HEK293 (cell line): ENCODE results near the gene DNA2.
"Not testable (repeated sequence)": the region's sequence is repeated elsewhere in the genome, so short reads cannot be mapped to it uniquely, and the experiment has no call there.

Experiments
- CTCF ChIA-PET: fragments of 350-600 bp; formaldehyde crosslinking; extraction: SDS; loops from one replicate; lab custom pipeline; 2021; ENCODE audit warnings: antibody characterized with exemption; lab: Yijun Ruan, JAX
- POLR2A ChIA-PET: fragments of 300-600 bp; formaldehyde crosslinking; extraction: SDS; loops from one replicate; lab custom pipeline; 2020; ENCODE audit warnings: antibody characterized with exemption, inconsistent platforms; lab: Yijun Ruan, JAX
- H3K27ac ChIP-seq: fragments of 200-500 bp; sonication (Bioruptor generic); 2 replicates; pipeline ENCODE4 v1.5.1; 2014; ENCODE audit warnings: low read depth, low read length, control low read depth, inconsistent platforms; ENCODE audit errors: extremely low read depth
- H3K36me3 ChIP-seq, 2 experiments: fragments of 200-500 bp in 1 of 2; sonication (Bioruptor generic) in 1 of 2; 1 replicate in 1 of 2; 2 replicates in 1 of 2; pipeline ENCODE4 v1.5.1; 2014 to 2017; ENCODE audit warnings: inconsistent platforms in 2 of 2, low read length in 2 of 2; ENCODE audit not compliant: control insufficient read depth in 2 of 2, insufficient read depth in 1 of 2
- H3K4me1 ChIP-seq: fragments of 200-500 bp; sonication (Bioruptor generic); 2 replicates; pipeline ENCODE4 v1.5.1; 2014; ENCODE audit warnings: mild to moderate bottlenecking, low read length, inconsistent platforms; ENCODE audit not compliant: control insufficient read depth, insufficient read depth
- H3K4me3 ChIP-seq: 2 replicates; pipeline ENCODE4 v1.5.1; 2011; ENCODE audit warnings: low read depth, mild to moderate bottlenecking, control low read depth, low read length, moderate library complexity
- H3K9me3 ChIP-seq: fragments of 200-500 bp; sonication (Bioruptor generic); 2 replicates; pipeline ENCODE4 v1.5.1; 2014; ENCODE audit warnings: low read depth, low read length, inconsistent platforms; ENCODE audit not compliant: control insufficient read depth, insufficient read depth
- REST ChIP-seq: fragments of 450-650 bp; formaldehyde crosslinking; IDR thresholded peaks from 2 replicates; pipeline ENCODE4 v1.5.1; 2016; ENCODE audit warnings: missing biosample characterization, missing genetic modification characterization
- SP2 ChIP-seq: fragments of 450-650 bp; formaldehyde crosslinking; IDR thresholded peaks from 2 replicates; pipeline ENCODE4 v1.5.1; 2016; ENCODE audit warnings: missing biosample characterization, missing genetic modification characterization
- SP7 ChIP-seq: fragments of 450-650 bp; formaldehyde crosslinking; IDR thresholded peaks from 2 replicates; pipeline ENCODE4 v1.5.1; 2016; ENCODE audit warnings: missing biosample characterization, missing genetic modification characterization
- ZNF140 ChIP-seq: fragments of 450-650 bp; formaldehyde crosslinking; IDR thresholded peaks from 2 replicates; pipeline ENCODE4 v1.5.1; 2016; ENCODE audit warnings: missing biosample characterization, missing genetic modification characterization
- ZNF311 ChIP-seq: fragments of 450-650 bp; formaldehyde crosslinking; IDR thresholded peaks from 2 replicates; pipeline ENCODE4 v1.5.1; 2017; ENCODE audit warnings: missing biosample characterization, missing genetic modification characterization, borderline replicate concordance
- ZNF335 ChIP-seq: fragments of 450-650 bp; formaldehyde crosslinking; conservative IDR thresholded peaks from 2 replicates; pipeline ENCODE4 v1.5.1; 2016; ENCODE audit warnings: missing biosample characterization, missing genetic modification characterization
- ZNF341 ChIP-seq: fragments of 450-650 bp; formaldehyde crosslinking; IDR thresholded peaks from 2 replicates; pipeline ENCODE4; 2016; ENCODE audit warnings: low read depth, missing biosample characterization, missing genetic modification characterization
- ZNF391 ChIP-seq: fragments of 450-650 bp; formaldehyde crosslinking; IDR thresholded peaks from 2 replicates; pipeline ENCODE4 v1.5.1; 2016; ENCODE audit warnings: low read depth, missing biosample characterization, missing genetic modification characterization, borderline replicate concordance
- ZNF426 ChIP-seq: fragments of 450-650 bp; formaldehyde crosslinking; IDR thresholded peaks from 2 replicates; pipeline ENCODE4 v1.5.1; 2017; ENCODE audit warnings: missing biosample characterization, missing genetic modification characterization, mild to moderate bottlenecking, inconsistent platforms, moderate library complexity
- ZNF433 ChIP-seq: fragments of 450-650 bp; formaldehyde crosslinking; IDR thresholded peaks from 2 replicates; pipeline ENCODE4 v1.5.1; 2016; ENCODE audit warnings: missing biosample characterization, missing genetic modification characterization, low read depth
- ZNF529 ChIP-seq: fragments of 450-650 bp; formaldehyde crosslinking; IDR thresholded peaks from 2 replicates; pipeline ENCODE4 v1.5.1; 2017; ENCODE audit warnings: missing genetic modification characterization, missing biosample characterization; ENCODE audit not compliant: insufficient replicate concordance
- ZNF555 ChIP-seq: fragments of 450-650 bp; formaldehyde crosslinking; conservative IDR thresholded peaks from 2 replicates; pipeline ENCODE4 v1.5.1; 2017; ENCODE audit warnings: missing biosample characterization, mild to moderate bottlenecking, missing genetic modification characterization, inconsistent platforms
- ZNF623 ChIP-seq: fragments of 450-650 bp; formaldehyde crosslinking; IDR thresholded peaks from 2 replicates; pipeline ENCODE4 v1.5.1; 2016; ENCODE audit warnings: missing biosample characterization, missing genetic modification characterization
- ZNF664 ChIP-seq: fragments of 450-650 bp; formaldehyde crosslinking; IDR thresholded peaks from 2 replicates; pipeline ENCODE4 v1.5.1; 2016; ENCODE audit warnings: missing biosample characterization, missing genetic modification characterization
- TF ChIP-seq, protein P1 (sequence below): fragments of 450-650 bp; formaldehyde crosslinking; IDR thresholded peaks from 2 replicates; pipeline ENCODE4 v1.5.1; 2016; ENCODE audit warnings: missing biosample characterization, missing genetic modification characterization, borderline replicate concordance
- TF ChIP-seq, protein P2 (sequence below): fragments of 450-650 bp; formaldehyde crosslinking; IDR thresholded peaks from 2 replicates; pipeline ENCODE4 v1.5.1; 2016; ENCODE audit warnings: missing biosample characterization, missing genetic modification characterization
- TF ChIP-seq, protein P3 (sequence below): fragments of 450-650 bp; formaldehyde crosslinking; IDR thresholded peaks from 2 replicates; pipeline ENCODE4 v1.5.1; 2016; ENCODE audit warnings: missing biosample characterization, missing genetic modification characterization
- TF ChIP-seq, protein P4 (sequence below): IDR thresholded peaks from 2 replicates; pipeline ENCODE4 v1.6.1; 2011; ENCODE audit warnings: mild to moderate bottlenecking, low read depth, low read length, borderline replicate concordance
- TF ChIP-seq, protein P5 (sequence below): fragments of 450-650 bp; formaldehyde crosslinking; IDR thresholded peaks from 2 replicates; pipeline ENCODE4 v1.5.1; 2017; ENCODE audit warnings: missing biosample characterization, missing genetic modification characterization
- TF ChIP-seq, protein P6 (sequence below): fragments of 450-650 bp; formaldehyde crosslinking; conservative IDR thresholded peaks from 2 replicates; pipeline ENCODE4 v1.5.1; 2016; ENCODE audit warnings: low read depth, missing biosample characterization, missing genetic modification characterization

Gene DNA2

GRCh38 chr10:68471586-68472408, at the start of gene DNA2 (continued):
- TF ChIP-seq ZNF529 (tag by site-specific recombination): no peak
- TF ChIP-seq, protein P1, sequence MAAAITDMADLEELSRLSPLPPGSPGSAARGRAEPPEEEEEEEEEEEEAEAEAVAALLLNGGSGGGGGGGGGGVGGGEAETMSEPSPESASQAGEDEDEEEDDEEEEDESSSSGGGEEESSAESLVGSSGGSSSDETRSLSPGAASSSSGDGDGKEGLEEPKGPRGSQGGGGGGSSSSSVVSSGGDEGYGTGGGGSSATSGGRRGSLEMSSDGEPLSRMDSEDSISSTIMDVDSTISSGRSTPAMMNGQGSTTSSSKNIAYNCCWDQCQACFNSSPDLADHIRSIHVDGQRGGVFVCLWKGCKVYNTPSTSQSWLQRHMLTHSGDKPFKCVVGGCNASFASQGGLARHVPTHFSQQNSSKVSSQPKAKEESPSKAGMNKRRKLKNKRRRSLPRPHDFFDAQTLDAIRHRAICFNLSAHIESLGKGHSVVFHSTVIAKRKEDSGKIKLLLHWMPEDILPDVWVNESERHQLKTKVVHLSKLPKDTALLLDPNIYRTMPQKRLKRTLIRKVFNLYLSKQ (tag by site-specific recombination): no peak
- TF ChIP-seq, protein P2, sequence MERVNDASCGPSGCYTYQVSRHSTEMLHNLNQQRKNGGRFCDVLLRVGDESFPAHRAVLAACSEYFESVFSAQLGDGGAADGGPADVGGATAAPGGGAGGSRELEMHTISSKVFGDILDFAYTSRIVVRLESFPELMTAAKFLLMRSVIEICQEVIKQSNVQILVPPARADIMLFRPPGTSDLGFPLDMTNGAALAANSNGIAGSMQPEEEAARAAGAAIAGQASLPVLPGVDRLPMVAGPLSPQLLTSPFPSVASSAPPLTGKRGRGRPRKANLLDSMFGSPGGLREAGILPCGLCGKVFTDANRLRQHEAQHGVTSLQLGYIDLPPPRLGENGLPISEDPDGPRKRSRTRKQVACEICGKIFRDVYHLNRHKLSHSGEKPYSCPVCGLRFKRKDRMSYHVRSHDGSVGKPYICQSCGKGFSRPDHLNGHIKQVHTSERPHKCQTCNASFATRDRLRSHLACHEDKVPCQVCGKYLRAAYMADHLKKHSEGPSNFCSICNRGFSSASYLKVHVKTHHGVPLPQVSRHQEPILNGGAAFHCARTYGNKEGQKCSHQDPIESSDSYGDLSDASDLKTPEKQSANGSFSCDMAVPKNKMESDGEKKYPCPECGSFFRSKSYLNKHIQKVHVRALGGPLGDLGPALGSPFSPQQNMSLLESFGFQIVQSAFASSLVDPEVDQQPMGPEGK: peak; percentile 94
- no peak for TF ChIP-seq ZNF555 (tag by site-specific recombination)
- peak; percentile 84 for TF ChIP-seq ZNF335 (tag by site-specific recombination)
- peak; percentile 59 for TF ChIP-seq SP7 (tag by site-specific recombination)
- TF ChIP-seq ZNF311 (tag by site-specific recombination): no peak
- TF ChIP-seq ZNF391 (tag by site-specific recombination): peak; percentile 72; the same call in 1 of the 2 replicates
- peak; percentile 73 for TF ChIP-seq SP2 (tag by site-specific recombination)
- TF ChIP-seq, protein P3, sequence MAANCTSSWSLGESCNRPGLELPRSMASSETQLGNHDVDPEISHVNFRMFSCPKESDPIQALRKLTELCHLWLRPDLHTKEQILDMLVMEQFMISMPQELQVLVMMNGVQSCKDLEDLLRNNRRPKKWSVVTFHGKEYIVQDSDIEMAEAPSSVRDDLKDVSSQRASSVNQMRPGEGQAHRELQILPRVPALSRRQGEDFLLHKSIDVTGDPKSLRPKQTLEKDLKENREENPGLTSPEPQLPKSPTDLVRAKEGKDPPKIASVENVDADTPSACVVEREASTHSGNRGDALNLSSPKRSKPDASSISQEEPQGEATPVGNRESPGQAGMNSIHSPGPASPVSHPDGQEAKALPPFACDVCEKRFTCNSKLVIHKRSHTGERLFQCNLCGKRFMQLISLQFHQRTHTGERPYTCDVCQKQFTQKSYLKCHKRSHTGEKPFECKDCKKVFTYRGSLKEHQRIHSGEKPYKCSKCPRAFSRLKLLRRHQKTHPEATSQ: no peak
- TF ChIP-seq, protein P4, sequence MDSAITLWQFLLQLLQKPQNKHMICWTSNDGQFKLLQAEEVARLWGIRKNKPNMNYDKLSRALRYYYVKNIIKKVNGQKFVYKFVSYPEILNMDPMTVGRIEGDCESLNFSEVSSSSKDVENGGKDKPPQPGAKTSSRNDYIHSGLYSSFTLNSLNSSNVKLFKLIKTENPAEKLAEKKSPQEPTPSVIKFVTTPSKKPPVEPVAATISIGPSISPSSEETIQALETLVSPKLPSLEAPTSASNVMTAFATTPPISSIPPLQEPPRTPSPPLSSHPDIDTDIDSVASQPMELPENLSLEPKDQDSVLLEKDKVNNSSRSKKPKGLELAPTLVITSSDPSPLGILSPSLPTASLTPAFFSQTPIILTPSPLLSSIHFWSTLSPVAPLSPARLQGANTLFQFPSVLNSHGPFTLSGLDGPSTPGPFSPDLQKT: no peak
- TF ChIP-seq, protein P5, sequence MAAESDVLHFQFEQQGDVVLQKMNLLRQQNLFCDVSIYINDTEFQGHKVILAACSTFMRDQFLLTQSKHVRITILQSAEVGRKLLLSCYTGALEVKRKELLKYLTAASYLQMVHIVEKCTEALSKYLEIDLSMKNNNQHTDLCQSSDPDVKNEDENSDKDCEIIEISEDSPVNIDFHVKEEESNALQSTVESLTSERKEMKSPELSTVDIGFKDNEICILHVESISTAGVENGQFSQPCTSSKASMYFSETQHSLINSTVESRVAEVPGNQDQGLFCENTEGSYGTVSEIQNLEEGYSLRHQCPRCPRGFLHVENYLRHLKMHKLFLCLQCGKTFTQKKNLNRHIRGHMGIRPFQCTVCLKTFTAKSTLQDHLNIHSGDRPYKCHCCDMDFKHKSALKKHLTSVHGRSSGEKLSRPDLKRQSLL: peak; percentile 75; the same call in 1 of the 2 replicates
- peak; percentile 69 for TF ChIP-seq ZNF341 (tag by site-specific recombination)

DNA sequence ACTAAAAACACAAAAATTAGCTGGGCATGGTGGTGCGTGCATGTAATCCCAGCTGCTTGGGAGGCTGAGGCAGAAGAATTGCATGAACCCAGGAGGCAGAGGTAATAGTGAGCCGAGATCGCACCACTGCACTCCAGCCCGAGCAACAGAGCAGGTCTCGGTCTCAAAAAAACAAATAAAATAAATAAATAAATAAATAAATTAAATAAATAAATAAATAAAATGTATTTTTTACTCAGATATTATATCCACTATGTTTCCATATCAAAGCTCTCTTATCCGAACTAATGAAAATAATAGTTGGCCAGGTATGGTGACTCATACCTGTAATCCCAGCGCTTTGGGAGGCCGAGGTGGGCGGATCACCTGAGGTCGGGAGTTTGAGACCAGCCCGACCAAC, 46.8 kb upstream of the DNA2 start:
- CTCF ChIA-PET, H3K9me3 ChIP-seq, POLR2A ChIA-PET, H3K4me1 ChIP-seq, H3K27ac ChIP-seq, H3K4me3 ChIP-seq: not testable (repeated sequence)
- H3K36me3 ChIP-seq: peaks cover 7 to 11% of the 10 kb centered on the region in 2 experiments; a peak in 2 of 3 replicates
- TF ChIP-seq ZNF433 (tag by site-specific recombination) (0 out of 2 replicates have a peak, but pooled peaks have one; percentile 13), ZNF664 (tag by site-specific recombination) (0 out of 2 replicates have a peak, but pooled peaks have one; percentile 27), ZNF140 (tag by site-specific recombination) (peak; percentile 36; the same call in 1 of the 2 replicates), ZNF623 (tag by site-specific recombination) (peak; percentile 46; the same call in 1 of the 2 replicates), REST (tag by site-specific recombination) (0 out of 2 replicates have a peak, but pooled peaks have one; percentile 29), ZNF555 (tag by site-specific recombination) (peak; percentile 46), ZNF426 (tag by site-specific recombination) (peak; percentile 68)
- TF ChIP-seq, protein P6, sequence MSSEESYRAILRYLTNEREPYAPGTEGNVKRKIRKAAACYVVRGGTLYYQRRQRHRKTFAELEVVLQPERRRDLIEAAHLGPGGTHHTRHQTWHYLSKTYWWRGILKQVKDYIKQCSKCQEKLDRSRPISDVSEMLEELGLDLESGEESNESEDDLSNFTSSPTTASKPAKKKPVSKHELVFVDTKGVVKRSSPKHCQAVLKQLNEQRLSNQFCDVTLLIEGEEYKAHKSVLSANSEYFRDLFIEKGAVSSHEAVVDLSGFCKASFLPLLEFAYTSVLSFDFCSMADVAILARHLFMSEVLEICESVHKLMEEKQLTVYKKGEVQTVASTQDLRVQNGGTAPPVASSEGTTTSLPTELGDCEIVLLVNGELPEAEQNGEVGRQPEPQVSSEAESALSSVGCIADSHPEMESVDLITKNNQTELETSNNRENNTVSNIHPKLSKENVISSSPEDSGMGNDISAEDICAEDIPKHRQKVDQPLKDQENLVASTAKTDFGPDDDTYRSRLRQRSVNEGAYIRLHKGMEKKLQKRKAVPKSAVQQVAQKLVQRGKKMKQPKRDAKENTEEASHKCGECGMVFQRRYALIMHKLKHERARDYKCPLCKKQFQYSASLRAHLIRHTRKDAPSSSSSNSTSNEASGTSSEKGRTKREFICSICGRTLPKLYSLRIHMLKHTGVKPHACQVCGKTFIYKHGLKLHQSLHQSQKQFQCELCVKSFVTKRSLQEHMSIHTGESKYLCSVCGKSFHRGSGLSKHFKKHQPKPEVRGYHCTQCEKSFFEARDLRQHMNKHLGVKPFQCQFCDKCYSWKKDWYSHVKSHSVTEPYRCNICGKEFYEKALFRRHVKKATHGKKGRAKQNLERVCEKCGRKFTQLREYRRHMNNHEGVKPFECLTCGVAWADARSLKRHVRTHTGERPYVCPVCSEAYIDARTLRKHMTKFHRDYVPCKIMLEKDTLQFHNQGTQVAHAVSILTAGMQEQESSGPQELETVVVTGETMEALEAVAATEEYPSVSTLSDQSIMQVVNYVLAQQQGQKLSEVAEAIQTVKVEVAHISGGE: peak; percentile 55; the same call in 1 of the 2 replicates
